Retina (tissue), 1 donor: Measurements from ENCODE around the gene ZBTB7C.
A peak's percentile ranks its signal among the peaks of the same experiment; 100 is the strongest.
"Not testable (repeated sequence)": the region's sequence is repeated elsewhere in the genome, so short reads cannot be mapped to it uniquely, and the experiment has no call there.

Experiments
- DNase-seq: peaks from one replicate; pipeline ENCODE4 v3.0.0-alpha.2; 2016

ZBTB7C gene

GRCh38 chr18:48408727-48409590 is at the start of gene ZBTB7C:
TSS of gene ZBTB7C (minus strand) at chr18:48409383.
- peak; percentile 54 for DNase-seq

- no peak for DNase-seq
These were observed 47.7 kb upstream of the ZBTB7C start for GRCh38 chr18:48456838-48457237.

- DNase-seq = no peak
These were observed 46.6 kb upstream of the ZBTB7C start for GRCh38 chr18:48455555-48456478.

GRCh38 chr18:48454261-48454757 is 45.1 kb upstream of the ZBTB7C start:
- no peak for DNase-seq

- no peak for DNase-seq
These were observed 44.3 kb upstream of the ZBTB7C start for GRCh38 chr18:48453330-48454066.

GRCh38 chr18:48452861-48453323 is 43.7 kb upstream of the ZBTB7C start:
- peak; percentile 58 for DNase-seq

GRCh38 chr18:48450685-48451084 is 41.5 kb upstream of the ZBTB7C start:
- no peak for DNase-seq

- peak; percentile 91 for DNase-seq
These were observed 37.5 kb upstream of the ZBTB7C start for GRCh38 chr18:48446582-48447225.

- DNase-seq = peak; percentile 73
These were observed 36.4 kb upstream of the ZBTB7C start for GRCh38 chr18:48445540-48445939.

GRCh38 chr18:48442761-48443160 is 33.6 kb upstream of the ZBTB7C start:
- DNase-seq = no peak

- DNase-seq = no peak
These were observed 32.3 kb upstream of the ZBTB7C start for GRCh38 chr18:48441405-48441881.

- DNase-seq = no peak
These were observed 31.7 kb upstream of the ZBTB7C start for GRCh38 chr18:48440924-48441323.

- DNase-seq = no peak
These were observed 27.7 kb upstream of the ZBTB7C start for GRCh38 chr18:48436907-48437306.

GRCh38 chr18:48434382-48434781 is 25.2 kb upstream of the ZBTB7C start:
- DNase-seq = not testable (repeated sequence)

- DNase-seq = no peak
These were observed 24.4 kb upstream of the ZBTB7C start for GRCh38 chr18:48433541-48433940.

GRCh38 chr18:48430150-48430549 is 21.0 kb upstream of the ZBTB7C start:
- DNase-seq = no peak

GRCh38 chr18:48428475-48429177 is 19.4 kb upstream of the ZBTB7C start:
- no peak for DNase-seq

- no peak for DNase-seq
These were observed 13.8 kb upstream of the ZBTB7C start for GRCh38 chr18:48422947-48423378.

GRCh38 chr18:48419277-48420022 is 10.3 kb upstream of the ZBTB7C start:
- DNase-seq = no peak

GRCh38 chr18:48418539-48419276 is 9.5 kb upstream of the ZBTB7C start:
- no peak for DNase-seq
